OCI-LY3 (cell line): Measurements from ENCODE around the gene ABHD13.
A peak's percentile ranks its signal among the peaks of the same experiment; 100 is the strongest.
"Not testable (repeated sequence)": the region's sequence is repeated elsewhere in the genome, so short reads cannot be mapped to it uniquely, and the experiment has no call there.

Experiments
- H2AFZ ChIP-seq: fragments of 200-600, 300-600 bp; shearing (Covaris generic); 2 replicates; pipeline ENCODE4 v1.6.0; 2014; ENCODE audit warnings: antibody characterized with exemption, low read depth, low read length
- H3K27ac ChIP-seq: fragments of 200-600, 300-600 bp; sonication (generic); 2 replicates; pipeline ENCODE4 v1.5.1; 2014; ENCODE audit warnings: mild to moderate bottlenecking, low read length, moderate library complexity, mixed read lengths
- H3K27me3 ChIP-seq: fragments of 200-600, 300-600 bp; sonication (generic); 2 replicates; pipeline ENCODE4 v1.6.1; 2014; ENCODE audit warnings: low read depth, low read length, mixed read lengths
- H3K36me3 ChIP-seq: fragments of 200-600, 300-600 bp; sonication (generic); replicated peaks from 2 replicates; pipeline ENCODE3; 2014; ENCODE audit warnings: low read depth, low read length, mixed read lengths
- H3K4me1 ChIP-seq: fragments of 300-600, 200-600 bp; sonication (generic); 2 replicates; pipeline ENCODE4 v1.6.1; 2014; ENCODE audit warnings: low read length, mixed read lengths
- H3K4me2 ChIP-seq: fragments of 200-600, 300-600 bp; sonication (generic); 2 replicates; pipeline ENCODE4 v1.6.1; 2014; ENCODE audit warnings: low read length, mixed read lengths
- H3K4me3 ChIP-seq: fragments of 300-600, 200-600 bp; sonication (generic); 2 replicates; pipeline ENCODE4 v1.5.1; 2014; ENCODE audit warnings: antibody characterized with exemption, mild to moderate bottlenecking, low read length, moderate library complexity
- H3K79me2 ChIP-seq: fragments of 300-600, 200-600 bp; shearing (Covaris generic); 2 replicates; pipeline ENCODE4 v1.6.1; 2014; ENCODE audit warnings: mild to moderate bottlenecking, low read length, mixed read lengths
- H3K9ac ChIP-seq: fragments of 300-600, 200-600 bp; shearing (Covaris generic); 2 replicates; pipeline ENCODE4 v1.6.0; 2014; ENCODE audit warnings: mild to moderate bottlenecking, low read length, moderate library complexity
- H3K9me3 ChIP-seq: fragments of 200-600, 300-600 bp; shearing (Covaris generic); 2 replicates; pipeline ENCODE4 v1.6.1; 2014; ENCODE audit warnings: low read length, mixed read lengths; ENCODE audit not compliant: insufficient read depth
- H4K20me1 ChIP-seq: fragments of 200-600, 300-600 bp; sonication (generic); 2 replicates; pipeline ENCODE4 v1.6.1; 2016; ENCODE audit warnings: low read length, mixed read lengths; ENCODE audit not compliant: insufficient read depth
- EZH2phosphoT487 ChIP-seq: fragments of 200-600 bp; shearing (Covaris generic); IDR thresholded peaks from 2 replicates; pipeline ENCODE4 v1.6.1; 2018; ENCODE audit warnings: antibody characterized with exemption, mixed run types, low read depth
- TF ChIP-seq, protein P1 (sequence below): fragments of 200-600, 300-600 bp; sonication (generic); IDR thresholded peaks from 2 replicates; pipeline ENCODE4 v1.5.1; 2014; ENCODE audit warnings: antibody characterized with exemption, low read length, low read depth

ABHD13 gene

DNA sequence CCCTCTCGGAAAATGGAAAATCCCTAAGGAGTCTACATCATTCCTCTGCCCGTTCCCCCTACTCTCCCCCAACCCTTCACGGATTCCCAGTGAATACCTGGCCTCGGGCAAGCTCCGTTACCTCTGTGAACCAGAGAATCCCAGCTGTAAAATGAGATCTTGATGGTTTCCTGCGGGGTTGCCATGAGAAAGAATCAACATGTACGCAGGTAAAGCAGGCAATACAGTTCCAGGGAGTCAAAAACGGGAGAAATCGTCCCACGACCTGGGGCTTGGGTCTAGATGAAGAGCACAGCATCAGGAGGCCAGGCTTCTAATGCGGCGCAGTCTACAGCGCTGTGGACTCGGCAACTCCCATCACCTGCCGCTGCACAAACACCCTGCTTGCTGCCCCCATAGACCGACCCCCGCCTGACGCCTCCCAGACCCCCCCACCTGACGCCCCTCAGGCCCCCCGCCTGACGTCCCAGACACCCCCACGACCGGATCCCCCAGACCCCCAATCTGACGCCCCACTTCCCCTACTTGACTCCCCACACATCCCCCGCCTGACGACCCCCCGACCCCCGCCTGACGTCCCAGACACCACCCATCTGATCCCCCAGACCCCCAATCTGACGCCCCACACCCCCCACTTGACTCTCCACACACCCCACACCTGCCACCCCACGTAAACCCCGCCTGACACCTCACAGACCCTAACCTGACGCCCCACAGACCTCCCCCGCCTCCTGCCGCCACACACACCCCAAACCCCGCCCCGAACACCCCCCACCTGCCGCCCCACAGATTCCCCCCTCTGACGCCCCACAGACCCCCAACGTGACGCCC is 3.5 kb upstream of the ABHD13 start:
- no peak for TF ChIP-seq EZH2phosphoT487
- TF ChIP-seq, protein P1, sequence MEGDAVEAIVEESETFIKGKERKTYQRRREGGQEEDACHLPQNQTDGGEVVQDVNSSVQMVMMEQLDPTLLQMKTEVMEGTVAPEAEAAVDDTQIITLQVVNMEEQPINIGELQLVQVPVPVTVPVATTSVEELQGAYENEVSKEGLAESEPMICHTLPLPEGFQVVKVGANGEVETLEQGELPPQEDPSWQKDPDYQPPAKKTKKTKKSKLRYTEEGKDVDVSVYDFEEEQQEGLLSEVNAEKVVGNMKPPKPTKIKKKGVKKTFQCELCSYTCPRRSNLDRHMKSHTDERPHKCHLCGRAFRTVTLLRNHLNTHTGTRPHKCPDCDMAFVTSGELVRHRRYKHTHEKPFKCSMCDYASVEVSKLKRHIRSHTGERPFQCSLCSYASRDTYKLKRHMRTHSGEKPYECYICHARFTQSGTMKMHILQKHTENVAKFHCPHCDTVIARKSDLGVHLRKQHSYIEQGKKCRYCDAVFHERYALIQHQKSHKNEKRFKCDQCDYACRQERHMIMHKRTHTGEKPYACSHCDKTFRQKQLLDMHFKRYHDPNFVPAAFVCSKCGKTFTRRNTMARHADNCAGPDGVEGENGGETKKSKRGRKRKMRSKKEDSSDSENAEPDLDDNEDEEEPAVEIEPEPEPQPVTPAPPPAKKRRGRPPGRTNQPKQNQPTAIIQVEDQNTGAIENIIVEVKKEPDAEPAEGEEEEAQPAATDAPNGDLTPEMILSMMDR = no peak
- peaks cover 33% of the 10 kb centered on the region for H3K79me2 ChIP-seq
- H3K27me3 ChIP-seq = no peaks in the 10 kb centered on the region
- peak overlapping the region; percentile 37 for H3K4me2 ChIP-seq
- H3K9me3 ChIP-seq = no peaks in the 10 kb centered on the region
- H3K9ac ChIP-seq = no peak overlapping the region; the same call in 1 of the 2 replicates
- no peak overlapping the region for H3K27ac ChIP-seq
- no peak overlapping the region for H2AFZ ChIP-seq
- H3K36me3 ChIP-seq = peaks cover 27% of the 10 kb centered on the region
- peak overlapping the region; percentile 88 for H3K4me3 ChIP-seq
- H4K20me1 ChIP-seq = peaks cover 7% of the 10 kb centered on the region
- peaks cover 20% of the 10 kb centered on the region for H3K4me1 ChIP-seq

DNA sequence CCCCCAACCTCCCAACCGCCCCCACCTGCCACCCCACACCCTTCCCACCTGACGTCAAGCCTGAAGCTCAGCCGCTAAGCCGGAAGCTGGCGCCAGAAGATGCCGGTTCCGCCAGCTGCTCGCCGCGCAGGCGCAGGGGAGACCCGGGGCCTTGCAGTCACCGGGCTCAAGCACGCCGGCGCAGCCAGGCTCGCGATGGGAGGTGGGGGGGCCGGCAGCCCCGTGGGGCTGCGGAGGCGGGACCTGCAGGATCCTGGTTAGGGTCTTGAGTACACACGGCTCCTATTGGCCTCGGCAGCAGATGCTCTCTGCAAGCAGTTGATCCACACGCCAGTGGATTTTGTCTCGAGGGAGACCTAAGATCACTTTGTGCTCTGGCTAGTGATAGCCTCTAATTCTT is 2.8 kb upstream of the ABHD13 start, which contains the start of gene LIG4:
Gene LIG4, minus strand, starts transcription at position 101 of the 400 bp plus-strand sequence. CDS start 4,268 bp downstream, outside the sequence.
- Histone ChIP-seq H3K4me3 (peak within 1 kb of the TSS; percentile 88), H3K9ac (peak within 1 kb of the TSS; percentile 54), H4K20me1 (peaks cover 12% of the 10 kb centered on the region), H3K79me2 (peaks cover 40% of the 10 kb centered on the region), H3K4me1 (peaks cover 25% of the 10 kb centered on the region), H3K36me3 (peaks cover 19% of the 10 kb centered on the region), H3K4me2 (peak within 1 kb of the TSS; percentile 76), H2AFZ (peak within 1 kb of the TSS; percentile 36; the same call in 1 of the 2 replicates), H3K27me3 (no peaks in the 10 kb centered on the region), H3K9me3 (no peaks in the 10 kb centered on the region), H3K27ac (peak within 1 kb of the TSS; percentile 30)
- TF ChIP-seq EZH2phosphoT487 = no peak
- TF ChIP-seq, protein P1 = no peak

DNA sequence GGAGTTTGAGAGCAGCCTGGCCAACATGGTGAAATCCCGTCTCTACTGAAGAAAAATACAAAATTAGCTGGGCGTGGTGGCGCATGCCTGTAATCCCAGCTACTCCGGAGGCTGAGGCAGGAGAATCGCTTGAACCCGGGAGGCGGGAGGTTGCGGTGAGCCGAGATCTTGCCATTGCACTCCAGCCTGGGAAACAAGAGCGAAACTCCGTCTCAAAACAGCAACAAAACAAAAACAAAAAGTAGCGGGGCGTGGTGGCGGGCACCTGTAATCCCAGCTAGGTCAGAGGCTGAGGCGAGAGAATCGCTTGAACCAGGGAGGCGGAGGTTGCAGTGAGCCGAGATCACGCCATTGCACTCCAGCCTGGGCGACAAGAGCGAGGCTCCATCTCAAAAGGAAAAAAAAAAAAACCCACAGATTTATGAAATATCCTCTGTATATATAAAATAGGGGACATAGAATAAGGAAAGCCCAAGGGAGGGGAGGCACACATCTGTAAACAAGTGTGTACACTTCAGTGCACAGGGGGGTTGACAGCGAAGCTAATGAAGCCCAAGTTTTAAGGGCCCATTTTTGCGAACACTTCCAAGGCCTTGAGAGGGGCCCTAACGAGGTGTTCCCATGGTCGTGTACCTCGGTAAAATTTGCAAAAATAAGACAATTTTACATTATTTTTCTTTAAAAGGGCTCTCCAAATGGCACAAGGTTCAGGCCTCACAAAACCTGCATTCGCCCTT is 717 bp upstream of the ABHD13 start:
- Histone ChIP-seq H3K27ac (peak overlapping the region; percentile 57), H3K9ac (peak overlapping the region; percentile 89), H2AFZ (peak overlapping the region; percentile 90), H4K20me1 (peaks cover 13% of the 10 kb centered on the region), H3K4me1 (peaks cover 25% of the 10 kb centered on the region), H3K4me2 (peak overlapping the region; percentile 76), H3K79me2 (peaks cover 59% of the 10 kb centered on the region), H3K4me3 (peak overlapping the region; percentile 88)
- not testable (repeated sequence) for H3K36me3 ChIP-seq, H3K9me3 ChIP-seq, H3K27me3 ChIP-seq

DNA sequence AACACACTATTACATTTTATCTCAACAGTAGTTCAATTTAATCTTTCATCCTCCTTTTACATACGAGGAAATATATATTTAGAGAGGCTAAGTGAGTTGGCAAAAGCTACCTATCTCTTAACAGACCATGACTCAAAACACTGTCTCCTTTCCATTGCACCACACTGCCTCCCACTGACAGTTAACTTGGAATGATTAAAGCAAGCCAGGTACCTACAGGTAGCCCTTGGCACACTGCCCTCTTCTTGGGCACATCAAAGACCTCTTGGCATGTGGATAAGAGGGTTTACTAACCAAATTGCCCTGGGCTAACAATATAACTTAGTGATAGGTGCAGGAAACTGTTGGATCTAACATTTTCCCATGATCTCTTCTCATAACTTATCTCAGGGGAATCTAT is 1.8 kb downstream of the ABHD13 start:
- Histone ChIP-seq H3K4me2 (peak overlapping the region; percentile 87), H3K4me1 (peaks cover 25% of the 10 kb centered on the region), H3K4me3 (no peak overlapping the region), H4K20me1 (peaks cover 28% of the 10 kb centered on the region), H3K79me2 (peaks cover 84% of the 10 kb centered on the region), H3K9ac (no peak overlapping the region), H3K27ac (no peak overlapping the region), H3K9me3 (no peaks in the 10 kb centered on the region), H3K36me3 (no peaks in the 10 kb centered on the region), H3K27me3 (no peaks in the 10 kb centered on the region), H2AFZ (no peak overlapping the region)
- no peak for TF ChIP-seq EZH2phosphoT487
- TF ChIP-seq, protein P1 = peak; percentile 39
